Muscle of back (tissue), 11 donors: ENCODE data around the gene LARP4. TPM values are rescaled to one million over a fixed set of nuclear protein-coding genes. Genes with fewer than 3 reads are reported as not detected.
"Not testable (repeated sequence)": the region's sequence is repeated elsewhere in the genome, so short reads cannot be mapped to it uniquely, and the experiment has no call there.

Experiments
- DNase-seq, 3 donors: peaks; one replicate each; pipeline versions ENCODE4 v3.0.0 to v3.0.0-alpha.2; 2013
- polyA plus RNA-seq, 10 donors: library from polyadenylated mRNA; unstranded; fragments of 120-200 nt; gene quantifications; one replicate each; pipeline ENCODE4 v1.2.1, GENCODE V29; 2013; ENCODE audit not compliant: insufficient read length in 10 of 10

Gene LARP4
- polyA plus RNA-seq, 10 donors, result 19.0 to 31.5 (median 25.8) TPM

- DNase-seq, result no peak
Measured at GRCh38 chr12:50477241-50477832, 76.7 kb downstream of the LARP4 start.

- no peak for DNase-seq
Measured at GRCh38 chr12:50482571-50482970, 81.9 kb downstream of the LARP4 start.

GRCh38 chr12:50483488-50483887 lies 82.8 kb downstream of the LARP4 start:
- DNase-seq, result no peak

GRCh38 chr12:50488801-50489200 lies 88.1 kb downstream of the LARP4 start:
- DNase-seq, result no peak

- not testable (repeated sequence) for DNase-seq
Measured at GRCh38 chr12:50498119-50498518, 97.4 kb downstream of the LARP4 start.

GRCh38 chr12:50504798-50505674 lies 104.4 kb downstream of the LARP4 start, which contains the start of gene DIP2B:
DIP2B (plus strand) TSS chr12:50504985; CDS start chr12:50505141, 156 bp downstream.
- peak; percentile 91 to 98 (median 94) for DNase-seq

- peak in 1 of 3 donors; percentile 52 for DNase-seq
Measured at GRCh38 chr12:50505675-50506530, 105.2 kb downstream of the LARP4 start.

GRCh38 chr12:50506753-50507473 lies 106.2 kb downstream of the LARP4 start:
- no peak for DNase-seq

GRCh38 chr12:50507474-50507838 lies 106.8 kb downstream of the LARP4 start:
- no peak for DNase-seq

- DNase-seq, result no peak
Measured at GRCh38 chr12:50507930-50508329, 107.2 kb downstream of the LARP4 start.

- DNase-seq, result no peak
Measured at GRCh38 chr12:50508414-50508813, 107.7 kb downstream of the LARP4 start.

GRCh38 chr12:50508970-50509663 lies 108.4 kb downstream of the LARP4 start:
- no peak for DNase-seq

GRCh38 chr12:50514526-50515276 lies 114.0 kb downstream of the LARP4 start:
- no peak for DNase-seq

GRCh38 chr12:50515587-50515986 lies 114.9 kb downstream of the LARP4 start:
- no peak for DNase-seq

GRCh38 chr12:50517421-50518048 lies 116.8 kb downstream of the LARP4 start:
- peak in 2 of 3 donors; percentile 22 to 39 for DNase-seq

- no peak for DNase-seq
Measured at GRCh38 chr12:50518090-50518489, 117.4 kb downstream of the LARP4 start.

- no peak for DNase-seq
Measured at GRCh38 chr12:50519353-50519752, 118.7 kb downstream of the LARP4 start.

- peak in 2 of 3 donors; percentile 35 to 42 for DNase-seq
Measured at GRCh38 chr12:50520416-50521207, 119.9 kb downstream of the LARP4 start.

- not testable (repeated sequence) for DNase-seq
Measured at GRCh38 chr12:50521781-50522180, 121.1 kb downstream of the LARP4 start.
